Fibroblast of skin of left biceps (primary cell): Measurements from ENCODE around the gene ENPP6.

Experiments
- DNase-seq, 2 experiments: peaks; one replicate each; pipeline ENCODE4 v3.0.0-alpha.2; 2013; ENCODE audit warnings: low read depth in 2 of 2

ENPP6 gene

GRCh38 chr4:184190711-184191110 lies 27.0 kb downstream of the ENPP6 start:
- DNase-seq = no peak

GRCh38 chr4:184189966-184190365 lies 27.7 kb downstream of the ENPP6 start:
- DNase-seq = no peak

- no peak for DNase-seq
Observed at GRCh38 chr4:184188443-184189400, 29.0 kb downstream of the ENPP6 start.

- no peak for DNase-seq
Observed at GRCh38 chr4:184177271-184177670, 40.4 kb downstream of the ENPP6 start.

GRCh38 chr4:184174571-184175488 lies 42.8 kb downstream of the ENPP6 start:
- no peak for DNase-seq

GRCh38 chr4:184171011-184171410 lies 46.7 kb downstream of the ENPP6 start:
- DNase-seq = no peak

- no peak for DNase-seq
Observed at GRCh38 chr4:184169225-184169867, 48.3 kb downstream of the ENPP6 start.

GRCh38 chr4:184168406-184169019 lies 49.2 kb downstream of the ENPP6 start:
- DNase-seq = no peak

- no peak for DNase-seq
Observed at GRCh38 chr4:184167576-184167975, 50.1 kb downstream of the ENPP6 start.

- DNase-seq = no peak
Observed at GRCh38 chr4:184166736-184167135, 50.9 kb downstream of the ENPP6 start.

GRCh38 chr4:184165291-184165690 lies 52.4 kb downstream of the ENPP6 start:
- no peak for DNase-seq

GRCh38 chr4:184163813-184164212 lies 53.9 kb downstream of the ENPP6 start:
- no peak for DNase-seq

- no peak for DNase-seq
Observed at GRCh38 chr4:184162596-184162995, 55.1 kb downstream of the ENPP6 start.

GRCh38 chr4:184157322-184157721 lies 60.4 kb downstream of the ENPP6 start:
- no peak for DNase-seq

- no peak for DNase-seq
Observed at GRCh38 chr4:184156163-184156920, 61.3 kb downstream of the ENPP6 start.

GRCh38 chr4:184154199-184154598 lies 63.5 kb downstream of the ENPP6 start:
- DNase-seq = no peak

- DNase-seq = no peak
Observed at GRCh38 chr4:184153781-184154180, 63.9 kb downstream of the ENPP6 start.

- DNase-seq = no peak
Observed at GRCh38 chr4:184151988-184152485, 65.6 kb downstream of the ENPP6 start.

GRCh38 chr4:184150102-184150839 lies 67.4 kb downstream of the ENPP6 start:
- DNase-seq = no peak
